Amniotic stem cell (primary cell): ENCODE measurements around the gene PDE2A.
"Not testable (repeated sequence)": the region's sequence is repeated elsewhere in the genome, so short reads cannot be mapped to it uniquely, and the experiment has no call there.

ENCODE experiments used
- DNase-seq: peaks from one replicate; lab custom pipeline; 2025; lab: John Stamatoyannopoulos, UW

The PDE2A gene

GRCh38 chr11:72576661-72577060, 97.6 kb downstream of the PDE2A start:
- no peak for DNase-seq

- DNase-seq, result no peak
These were observed 98.0 kb downstream of the PDE2A start for GRCh38 chr11:72576243-72576595.

- DNase-seq, result no peak
These were observed 98.5 kb downstream of the PDE2A start for GRCh38 chr11:72575533-72576242.

GRCh38 chr11:72574548-72575460, 99.4 kb downstream of the PDE2A start:
- DNase-seq, result no peak

- DNase-seq, result no peak
These were observed 100.3 kb downstream of the PDE2A start for GRCh38 chr11:72573855-72574445.

GRCh38 chr11:72573072-72573854, 101.0 kb downstream of the PDE2A start:
- DNase-seq, result no peak

- not testable (repeated sequence) for DNase-seq
These were observed 101.7 kb downstream of the PDE2A start for GRCh38 chr11:72572540-72572939.

GRCh38 chr11:72570893-72571661, 103.1 kb downstream of the PDE2A start:
- no peak for DNase-seq

GRCh38 chr11:72569966-72570892, 104.0 kb downstream of the PDE2A start:
- no peak for DNase-seq

GRCh38 chr11:72568861-72569260, 105.4 kb downstream of the PDE2A start:
- no peak for DNase-seq

GRCh38 chr11:72562431-72562830, 111.8 kb downstream of the PDE2A start:
- DNase-seq, result no peak

- DNase-seq, result no peak
These were observed 112.4 kb downstream of the PDE2A start for GRCh38 chr11:72561856-72562255.

- not testable (repeated sequence) for DNase-seq
These were observed 113.4 kb downstream of the PDE2A start for GRCh38 chr11:72560864-72561263.

GRCh38 chr11:72556433-72556832, 117.8 kb downstream of the PDE2A start:
- DNase-seq, result no peak

- DNase-seq, result not testable (repeated sequence)
These were observed 119.2 kb downstream of the PDE2A start for GRCh38 chr11:72555014-72555522.

- DNase-seq, result no peak
These were observed 120.5 kb downstream of the PDE2A start for GRCh38 chr11:72553706-72554105.

GRCh38 chr11:72552399-72552910, 121.8 kb downstream of the PDE2A start:
- DNase-seq, result no peak

GRCh38 chr11:72551571-72551970, 122.7 kb downstream of the PDE2A start:
- no peak for DNase-seq

GRCh38 chr11:72548463-72548862, 125.8 kb downstream of the PDE2A start:
- DNase-seq, result no peak

GRCh38 chr11:72546866-72547265, 127.4 kb downstream of the PDE2A start:
- no peak for DNase-seq
